Uterus (tissue), 4 donors: ENCODE results near the gene FRG1. TPM values are rescaled to one million over a fixed set of nuclear protein-coding genes. Genes with fewer than 3 reads are reported as not detected.
A peak's percentile ranks its signal among the peaks of the same experiment; 100 is the strongest.
"Not testable (repeated sequence)": the region's sequence is repeated elsewhere in the genome, so short reads cannot be mapped to it uniquely, and the experiment has no call there.

Experiments
- DNase-seq, 2 donors: peaks; one replicate each; pipeline ENCODE4 v3.0.0-alpha.2; 2019 to 2020
- H3K27ac ChIP-seq, 2 donors: fragments of 200-600 bp; sonication (generic); 1 replicate in 1 of 2; 2 replicates in 1 of 2; pipeline ENCODE4 v1.5.1; 2016 to 2018
- H3K27me3 ChIP-seq, 2 donors: fragments of 200-600 bp; sonication (generic); one replicate each; pipeline ENCODE4 v1.5.1; 2018 to 2019; ENCODE audit warnings: control low read depth in 1 of 2
- H3K36me3 ChIP-seq, 2 donors: fragments of 200-600 bp; sonication (generic); one replicate each; pipeline ENCODE4 v1.5.1; 2019; ENCODE audit warnings: control low read depth in 1 of 2
- H3K4me1 ChIP-seq, 2 donors: fragments of 200-600 bp; sonication (generic); one replicate each; pipeline ENCODE4 v1.5.1; 2018 to 2019; ENCODE audit warnings: control low read depth in 1 of 2
- H3K4me3 ChIP-seq, 2 donors: fragments of 200-600 bp; sonication (generic); 1 replicate in 1 of 2; 2 replicates in 1 of 2; pipeline ENCODE4 v1.5.1; 2018 to 2019; ENCODE audit warnings: mild to moderate bottlenecking in 1 of 2
- H3K9me3 ChIP-seq, 2 donors: fragments of 200-600 bp; sonication (generic); one replicate each; pipeline ENCODE4 v1.5.1; 2019; ENCODE audit warnings: control low read depth in 1 of 2
- POLR2A ChIP-seq, 2 donors: fragments of 450-650 bp; IDR thresholded peaks; one replicate each; pipeline ENCODE4 v1.6.1; 2016; ENCODE audit warnings: antibody characterized with exemption in 2 of 2, mild to moderate bottlenecking in 1 of 2, moderate library complexity in 1 of 2
- intact Hi-C: fragments of 100-400 bp; cut with DNase I; formaldehyde crosslinking; loops from one replicate; pipeline ENCODE4 v1.15.1; 2023; ENCODE audit warnings: low total_unique reads
- total RNA-seq, 4 donors: library from RNA; depleted of rRNA in 3 of 4; stranded (reverse); fragments of >200 nt in 3 of 4; gene quantifications; one replicate each; pipeline versions ENCODE4 v1.1.0 to v1.2.4, GENCODE V29; 2014 to 2023
- TF ChIP-seq, protein P1 (sequence below), 4 experiments: fragments of 200-600 bp in 2 of 4; fragments of 450-650 bp in 2 of 4; sonication (generic) in 2 of 4; IDR thresholded peaks; one replicate each; pipeline ENCODE4 v1.5.1; 2016 to 2019; ENCODE audit warnings: antibody characterized with exemption in 4 of 4, mild to moderate bottlenecking in 2 of 4, moderate library complexity in 1 of 4
- donor health status: DM: yes; HTN: yes; CAD: no.

FRG1 gene
- total RNA-seq = 10 to 100 TPM; 25.6 to 93.2 (median 34.5) TPM

DNA sequence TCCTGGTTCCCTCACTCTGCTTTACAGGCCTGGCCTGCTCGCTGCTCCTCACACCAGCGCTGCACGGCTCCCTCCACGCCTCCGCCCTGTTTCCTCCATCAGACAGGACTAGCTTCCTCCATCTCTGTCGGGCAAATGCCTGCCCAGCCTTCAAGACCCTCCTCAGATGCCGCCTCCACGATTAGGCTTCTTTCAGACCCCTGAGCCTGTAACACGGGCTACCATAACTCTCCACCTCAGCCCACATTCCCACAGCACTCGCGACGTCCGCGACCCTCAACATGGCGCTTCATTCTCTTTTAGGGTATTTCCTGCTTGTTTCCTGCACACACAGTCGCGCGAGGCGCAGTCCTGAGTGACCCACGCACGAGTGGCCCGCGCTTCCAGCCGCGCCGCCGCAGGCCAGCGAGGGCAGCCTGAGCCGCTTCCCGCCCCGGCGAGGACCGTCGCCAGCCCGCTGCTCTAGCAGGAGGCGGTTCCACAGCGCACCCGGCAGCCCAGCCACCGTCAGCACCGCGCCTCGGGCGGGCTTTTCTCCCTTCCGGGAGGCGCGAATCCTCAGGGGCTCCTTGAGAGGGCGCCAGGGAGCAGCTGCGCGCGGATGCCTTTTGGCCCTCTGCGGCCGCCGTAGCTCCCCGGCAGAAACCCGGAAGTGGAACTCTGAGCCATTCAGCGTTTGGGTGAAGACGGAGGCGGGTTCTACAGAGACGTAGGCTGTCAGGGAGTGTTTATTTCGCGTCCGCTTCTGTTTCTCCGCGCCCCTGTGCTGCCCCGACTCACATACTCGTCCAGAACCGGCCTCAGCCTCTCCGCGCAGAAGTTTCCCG is at the start of gene FRG1:
FRG1 (plus strand) TSS at position 695 of the 827 bp plus-strand sequence. CDS start 138 bp downstream, outside the sequence.
- Histone ChIP-seq H3K9me3 (no peaks in the 10 kb centered on the region), H3K4me3 (peak within 1 kb of the TSS; percentile 85 to 92), H3K36me3 (no peaks in the 10 kb centered on the region), H3K27me3 (no peaks in the 10 kb centered on the region), H3K27ac (peak within 1 kb of the TSS; percentile 81 to 85), H3K4me1 (no peaks in the 10 kb centered on the region)
- TF ChIP-seq, protein P1, sequence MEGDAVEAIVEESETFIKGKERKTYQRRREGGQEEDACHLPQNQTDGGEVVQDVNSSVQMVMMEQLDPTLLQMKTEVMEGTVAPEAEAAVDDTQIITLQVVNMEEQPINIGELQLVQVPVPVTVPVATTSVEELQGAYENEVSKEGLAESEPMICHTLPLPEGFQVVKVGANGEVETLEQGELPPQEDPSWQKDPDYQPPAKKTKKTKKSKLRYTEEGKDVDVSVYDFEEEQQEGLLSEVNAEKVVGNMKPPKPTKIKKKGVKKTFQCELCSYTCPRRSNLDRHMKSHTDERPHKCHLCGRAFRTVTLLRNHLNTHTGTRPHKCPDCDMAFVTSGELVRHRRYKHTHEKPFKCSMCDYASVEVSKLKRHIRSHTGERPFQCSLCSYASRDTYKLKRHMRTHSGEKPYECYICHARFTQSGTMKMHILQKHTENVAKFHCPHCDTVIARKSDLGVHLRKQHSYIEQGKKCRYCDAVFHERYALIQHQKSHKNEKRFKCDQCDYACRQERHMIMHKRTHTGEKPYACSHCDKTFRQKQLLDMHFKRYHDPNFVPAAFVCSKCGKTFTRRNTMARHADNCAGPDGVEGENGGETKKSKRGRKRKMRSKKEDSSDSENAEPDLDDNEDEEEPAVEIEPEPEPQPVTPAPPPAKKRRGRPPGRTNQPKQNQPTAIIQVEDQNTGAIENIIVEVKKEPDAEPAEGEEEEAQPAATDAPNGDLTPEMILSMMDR (IDR thresholded peaks at IDR 0.05) = peak; percentile 77 to 96 (median 91)
- peak in 1 of 2 donors; percentile 53 for TF ChIP-seq POLR2A (IDR thresholded peaks at IDR 0.05)
- peak; percentile 93 to 96 for DNase-seq
- intact Hi-C loops = no loop called here

DNA sequence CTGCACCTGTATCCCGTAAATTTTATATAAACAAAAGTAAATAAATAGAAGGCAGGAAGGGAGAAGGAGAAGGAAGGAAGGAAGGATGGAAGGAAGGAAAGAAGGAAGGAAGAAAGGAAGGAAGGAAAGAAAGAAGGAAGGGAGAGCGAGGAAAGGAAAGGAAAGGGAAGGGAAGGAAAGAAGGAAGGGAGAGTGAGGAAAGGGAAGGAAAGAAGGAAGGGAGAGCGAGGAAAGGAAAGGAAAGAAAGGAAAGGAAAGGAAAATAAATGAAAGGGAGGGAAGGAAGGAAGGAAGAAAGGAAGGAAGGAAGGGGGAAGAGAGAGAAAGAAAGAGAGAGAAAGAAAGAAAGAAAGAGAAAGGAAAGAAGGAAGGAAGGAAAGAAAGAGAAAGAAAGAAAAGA is 43.0 kb upstream of the FRG1 start:
- no peaks in the 10 kb centered on the region for H3K4me1 ChIP-seq
- no peak overlapping the region for H3K27ac ChIP-seq
- DNase-seq = no peak
- H3K4me3 ChIP-seq = no peak overlapping the region
- H3K27me3 ChIP-seq = no peaks in the 10 kb centered on the region
- TF ChIP-seq, protein P1 (IDR thresholded peaks at IDR 0.05) = no peak
- no peak for TF ChIP-seq POLR2A (IDR thresholded peaks at IDR 0.05)
- H3K36me3 ChIP-seq = no peaks in the 10 kb centered on the region
- intact Hi-C loops = no loop called here
- H3K9me3 ChIP-seq = no peaks in the 10 kb centered on the region

DNA sequence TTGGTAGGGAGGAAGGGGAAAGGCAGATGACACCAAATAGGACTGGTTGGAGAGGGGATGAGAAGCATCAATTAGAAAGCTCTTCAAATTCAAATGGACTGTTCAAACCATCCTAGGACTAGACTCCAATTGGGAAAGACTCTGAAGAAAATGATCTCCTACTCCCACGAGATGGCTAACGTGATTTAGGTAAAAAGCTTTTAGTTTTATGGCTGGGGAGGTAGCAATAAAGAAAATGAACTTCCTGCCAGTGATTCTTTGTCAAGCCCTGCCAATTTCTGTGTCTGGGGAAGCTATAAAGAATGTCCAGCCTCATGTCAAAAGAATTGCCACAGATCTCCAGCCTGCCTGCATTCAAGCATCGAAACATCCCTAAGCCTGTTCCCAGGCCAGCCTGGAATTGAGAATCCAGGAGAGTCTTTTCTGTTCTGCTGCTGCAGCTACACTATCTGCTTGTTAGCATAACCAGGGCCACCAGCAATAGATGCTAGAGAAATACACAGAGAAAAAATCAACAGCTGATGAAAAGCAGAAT is 41.1 kb upstream of the FRG1 start:
- intact Hi-C loops, H3K27me3 ChIP-seq, H3K27ac ChIP-seq, H3K4me3 ChIP-seq, DNase-seq, H3K4me1 ChIP-seq, H3K36me3 ChIP-seq, H3K9me3 ChIP-seq: not testable (repeated sequence)

DNA sequence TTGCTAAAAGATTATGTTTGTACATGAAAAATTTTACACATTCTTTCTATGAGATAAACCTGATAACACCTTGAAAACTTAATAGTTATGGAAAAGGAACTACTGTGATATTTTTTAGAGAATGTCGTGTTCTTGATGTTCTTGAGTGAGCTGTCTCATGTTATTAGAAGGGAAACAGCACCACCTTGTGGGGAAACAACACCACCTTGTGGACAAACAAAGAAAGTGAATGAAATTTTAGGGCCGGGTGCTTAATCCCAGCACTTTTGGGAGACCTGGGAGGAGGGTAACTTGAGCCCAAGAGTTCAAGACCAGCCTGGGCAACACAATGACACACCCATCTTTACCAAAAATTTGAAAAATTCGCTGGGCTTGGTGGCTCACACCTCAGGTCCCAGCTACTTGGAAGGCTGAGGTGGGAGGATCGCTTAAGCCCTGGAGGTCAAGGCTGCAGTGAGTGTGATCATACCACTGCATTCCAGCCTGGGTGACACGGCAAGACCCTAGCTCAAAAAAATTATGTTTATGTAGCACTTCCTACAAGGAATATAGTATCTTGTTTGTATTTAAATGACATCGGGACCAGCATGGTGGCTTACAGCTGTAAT is 36.1 kb upstream of the FRG1 start:
- DNase-seq, intact Hi-C loops: not testable (repeated sequence)

DNA sequence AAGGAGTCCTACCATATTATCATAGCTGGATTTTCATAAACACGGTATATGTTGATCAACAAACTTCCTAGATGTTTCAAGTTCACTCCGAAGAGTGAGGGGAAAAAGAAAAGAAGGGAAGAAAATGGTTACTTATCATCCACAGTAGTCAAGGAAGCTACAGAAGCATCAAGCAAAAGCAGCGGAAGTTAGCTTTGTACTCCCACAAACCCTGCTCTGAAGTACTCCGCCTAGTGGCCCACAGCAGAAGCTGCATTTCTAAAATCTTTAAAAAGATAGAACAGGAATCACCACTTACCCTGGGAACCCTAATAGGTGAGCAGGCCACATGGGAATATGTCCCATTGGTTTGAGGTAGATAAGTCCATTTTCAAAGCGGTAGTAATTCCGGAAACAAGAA is 28.5 kb upstream of the FRG1 start:
- no peaks in the 10 kb centered on the region for H3K27me3 ChIP-seq
- H3K27ac ChIP-seq = no peak overlapping the region
- H3K36me3 ChIP-seq = no peaks in the 10 kb centered on the region
- no peak for DNase-seq
- no peaks in the 10 kb centered on the region for H3K9me3 ChIP-seq
- no peak for TF ChIP-seq POLR2A (IDR thresholded peaks at IDR 0.05)
- TF ChIP-seq, protein P1 (IDR thresholded peaks at IDR 0.05) = no peak
- no peak overlapping the region for H3K4me3 ChIP-seq
- no peaks in the 10 kb centered on the region for H3K4me1 ChIP-seq
- intact Hi-C loops = no loop called here

More for the DNA sequence above, 36.1 kb upstream of the FRG1 start:
- not testable (repeated sequence) for H3K36me3 ChIP-seq, H3K9me3 ChIP-seq, H3K4me1 ChIP-seq, H3K27ac ChIP-seq, H3K4me3 ChIP-seq, H3K27me3 ChIP-seq
- TF ChIP-seq, protein P1 (IDR thresholded peaks at IDR 0.05) = peak; percentile 40 to 62 (median 44)
